HepG2 (cell line): ENCODE data around the gene RPS2. TPM values are rescaled to one million over a fixed set of nuclear protein-coding genes. Genes with fewer than 3 reads are reported as not detected.

Experiments
- AHR ChIP-seq: IDR thresholded peaks from 2 replicates; pipeline ENCODE4 v1.6.1; 2018; ENCODE audit warnings: missing genetic modification reagents, missing compliant biosample characterization
- ATF7-NPFF ChIP-seq: sonication (generic); formaldehyde crosslinking; IDR thresholded peaks from 2 replicates; pipeline ENCODE4 v1.8.1; 2023; ENCODE audit warnings: mild to moderate bottlenecking, low read depth, missing genetic modification reagents, moderate library complexity
- ERF ChIP-seq: IDR thresholded peaks from 2 replicates; pipeline ENCODE4 v1.6.1; 2018; ENCODE audit warnings: missing biosample characterization, missing genetic modification reagents
- NCOR1 ChIP-seq: fragments of 200-600 bp; sonication (generic); IDR thresholded peaks from 2 replicates; pipeline ENCODE4 v1.7.0; 2017; ENCODE audit warnings: antibody characterized with exemption, low read length, borderline replicate concordance
- RBFOX2 ChIP-seq: fragments of 200-400 bp; formaldehyde crosslinking; IDR thresholded peaks from 2 replicates; pipeline ENCODE4 v1.6.1; 2017; ENCODE audit warnings: low read depth, mild to moderate bottlenecking, low read length
- SOX5 ChIP-seq: IDR thresholded peaks from 2 replicates; pipeline ENCODE4 v1.6.1; 2016; ENCODE audit warnings: borderline replicate concordance
- TARDBP ChIP-seq: sonication (generic); formaldehyde crosslinking; IDR thresholded peaks from 2 replicates; pipeline ENCODE4 v1.8.0; 2022; ENCODE audit warnings: mild to moderate bottlenecking, missing genetic modification reagents
- TFDP1 ChIP-seq: IDR thresholded peaks from 2 replicates; pipeline ENCODE4 v1.6.1; 2016; ENCODE audit warnings: missing compliant biosample characterization, missing genetic modification reagents, borderline replicate concordance
- ZBTB14 ChIP-seq: sonication (generic); formaldehyde crosslinking; IDR thresholded peaks from 2 replicates; pipeline ENCODE4 v1.4.0; 2020; ENCODE audit warnings: missing genetic modification reagents
- ZFX ChIP-seq: sonication (generic); formaldehyde crosslinking; IDR thresholded peaks from 2 replicates; pipeline ENCODE4 v1.4.0; 2020; ENCODE audit warnings: mild to moderate bottlenecking, low read depth, missing genetic modification reagents, moderate library complexity
- ZFY ChIP-seq: sonication (generic); formaldehyde crosslinking; IDR thresholded peaks from 2 replicates; pipeline ENCODE4 v1.4.0; 2020; ENCODE audit warnings: missing genetic modification reagents
- ZNF12 ChIP-seq: sonication (generic); formaldehyde crosslinking; IDR thresholded peaks from 2 replicates; pipeline ENCODE4 v1.5.0; 2020; ENCODE audit warnings: missing genetic modification reagents
- ZNF274 ChIP-seq: sonication (generic); formaldehyde crosslinking; IDR thresholded peaks from 2 replicates; pipeline ENCODE4 v1.5.1; 2020; ENCODE audit warnings: mild to moderate bottlenecking, missing genetic modification reagents
- ZNF513 ChIP-seq: sonication (generic); formaldehyde crosslinking; conservative IDR thresholded peaks from 2 replicates; pipeline ENCODE4 v1.5.0; 2020; ENCODE audit warnings: missing genetic modification reagents
- ZNF646 ChIP-seq: sonication (generic); formaldehyde crosslinking; IDR thresholded peaks from 2 replicates; pipeline ENCODE4 v1.9.0; 2021; ENCODE audit warnings: mild to moderate bottlenecking, missing genetic modification reagents
- ZNF747 ChIP-seq: sonication (generic); formaldehyde crosslinking; IDR thresholded peaks from 2 replicates; pipeline ENCODE4 v1.8.1; 2023; ENCODE audit warnings: missing genetic modification reagents, mild to moderate bottlenecking, borderline replicate concordance
- ZNF768 ChIP-seq: sonication (generic); formaldehyde crosslinking; IDR thresholded peaks from 2 replicates; pipeline ENCODE4 v1.4.0; 2020; ENCODE audit warnings: missing genetic modification reagents
- ZNF784 ChIP-seq: sonication (generic); formaldehyde crosslinking; IDR thresholded peaks from 2 replicates; pipeline ENCODE4 v1.5.1; 2020; ENCODE audit warnings: missing genetic modification reagents, mild to moderate bottlenecking, borderline replicate concordance
- polyA plus RNA-seq, 8 experiments: library from polyadenylated mRNA; depleted of rRNA in 3 of 8; stranded (reverse) in 7 of 8; unstranded in 1 of 8; fragments of >200 nt; fragmentation: Illumina TruSeq in 4 of 8; extraction: Trizol in 4 of 8; gene quantifications; 2 replicates each; pipeline versions ENCODE4 v1.2.1 to v1.2.3, GENCODE V29; 2011 to 2016; ENCODE audit warnings: low read depth in 4 of 8, missing spikeins in 1 of 8, mixed read lengths in 1 of 8; ENCODE audit not compliant: insufficient read depth in 1 of 8
- total RNA-seq, 5 experiments: library from RNA; depleted of rRNA; stranded (reverse); fragments of >200 nt; fragmentation: Illumina TruSeq; extraction: Trizol; gene quantifications; 2 replicates each; pipeline ENCODE4 v1.2.3, GENCODE V29; 2016; ENCODE audit warnings: low read depth in 1 of 5

The RPS2 gene
- total and polyA plus RNA-seq, 2 of the 13 experiments (the other 11 are each of a cell fraction or from before 2014, with no cell fraction given) = 1,908 to 4,514 TPM

GRCh38 chr16:2003827-2004641 lies 39.4 kb upstream of the RPS2 start (continued):
- TF ChIP-seq ATF7-NPFF (CRISPR knock-in tag) (peak; percentile 46; the same call in 1 of the 2 replicates), NCOR1 (no peak), ZNF274 (CRISPR knock-in tag) (0 out of 2 replicates have a peak, but pooled peaks have one; percentile 31), TARDBP (CRISPR knock-in tag) (peak; percentile 58; the same call in 1 of the 2 replicates), ZNF747 (peak; percentile 54; the same call in 1 of the 2 replicates), ZNF768 (CRISPR knock-in tag) (peak; percentile 70), TFDP1 (0 out of 2 replicates have a peak, but pooled peaks have one; percentile 16), ZBTB14 (no peak), ZNF12 (no peak), ZFX (CRISPR knock-in tag) (peak; percentile 83), ZFY (CRISPR knock-in tag) (peak; percentile 61), AHR (CRISPR knock-in tag) (peak; percentile 50; the same call in 1 of the 2 replicates), ERF (peak; percentile 71), ZNF513 (CRISPR knock-in tag) (no peak), RBFOX2 (peak; percentile 61), ZNF646 (no peak), ZNF784 (peak; percentile 83; the same call in 1 of the 2 replicates), SOX5 (CRISPR knock-in tag) (peak; percentile 43; the same call in 1 of the 2 replicates)
